Measurements from ENCODE around the gene KIAA1217. TPM values are rescaled to one million over a fixed set of nuclear protein-coding genes. Genes with fewer than 3 reads are reported as not detected.

The KIAA1217 gene
- total RNA-seq, 1 experiment from 2014 or later = 18.6 TPM

- TF ChIP-seq CTCF (conservative IDR thresholded peaks at IDR 0.05) = no peak
- Mint-ChIP-seq H3K27me3 (ENCODE audit: low read depth) (peaks cover 2% of the 10 kb centered on the region; the same call in 1 of the 2 replicates), H3K4me1 (peaks cover 24% of the 10 kb centered on the region in 2 experiments), H3K9me3 (peaks cover 7 to 10% of the 10 kb centered on the region in 2 experiments), H3K36me3 (ENCODE audit: insufficient read depth in 1 of 3, low read depth in 3 of 3) (peaks cover 11 to 13% (median 12%) of the 10 kb centered on the region in 3 experiments), H3K4me3 (no peak overlapping the region), H3K27ac (no peak overlapping the region)
- Histone ChIP-seq H2AFZ (ENCODE audit: low read length) (no peak overlapping the region), H3K79me2 (ENCODE audit: insufficient read depth, low read length) (no peaks in the 10 kb centered on the region), H4K91ac (ENCODE audit: insufficient read length, low read depth, low read length) (no peak overlapping the region), H3K79me1 (ENCODE audit: insufficient read depth, low read depth, low read length, poor library complexity, severe bottlenecking) (no peaks in the 10 kb centered on the region), H4K5ac (ENCODE audit: insufficient read length, low read depth, low read length) (no peak overlapping the region), H2BK20ac (ENCODE audit: low read depth, low read length, poor library complexity, severe bottlenecking) (no peak overlapping the region), H3K14ac (ENCODE audit: insufficient read depth, low read length) (no peak overlapping the region), H2BK12ac (ENCODE audit: insufficient read length, low read depth, low read length) (no peak overlapping the region), H3K4me1 (ENCODE audit: insufficient read depth, low read length) (peaks cover 6% of the 10 kb centered on the region; the same call in 1 of the 2 replicates), H3K9ac (ENCODE audit: extremely low read depth, insufficient read length, low read length) (no peak overlapping the region), H3K23me2 (ENCODE audit: insufficient read length, low read depth, low read length, poor library complexity, severe bottlenecking) (no peaks in the 10 kb centered on the region), H3K4ac (ENCODE audit: low read depth, low read length) (no peak overlapping the region), H3K9me3 (ENCODE audit: control insufficient read depth, low read depth, low read length) (no peaks in the 10 kb centered on the region), H3T11ph (ENCODE audit: low read length) (no peak overlapping the region), H2BK5ac (ENCODE audit: insufficient read length, low read length) (no peak overlapping the region), H4K20me1 (ENCODE audit: control insufficient read depth, insufficient read depth, insufficient read length) (no peaks in the 10 kb centered on the region), H2BK120ac (ENCODE audit: low read depth, low read length, poor library complexity, severe bottlenecking) (no peak overlapping the region), H3K27ac (ENCODE audit: insufficient read length, low read depth, low read length) (no peak overlapping the region), H2AK5ac (ENCODE audit: insufficient read length, low read length) (no peak overlapping the region), H3K23ac (ENCODE audit: insufficient read length, low read depth, low read length) (no peak overlapping the region), H2BK15ac (ENCODE audit: low read depth, low read length) (no peak overlapping the region), H3K27me3 (ENCODE audit: insufficient read depth, low read length) (no peaks in the 10 kb centered on the region), H4K8ac (replicated peaks; ENCODE audit: insufficient read length, low read depth, low read length) (no peak overlapping the region), H3K4me2 (ENCODE audit: insufficient read depth, insufficient read length, low read length) (no peak overlapping the region), H3K18ac (ENCODE audit: insufficient read length, low read depth, low read length) (no peak overlapping the region), H3K56ac (ENCODE audit: insufficient read length, low read depth, low read length) (no peak overlapping the region)
- no CpG with 5 or more reads among the region's 1 CpG for WGBS (ENCODE audit: extremely low coverage, insufficient read length, low lambda C conversion rate)
- no peak for DNase-seq
Measured at GRCh38 chr10:24367688-24368087, 158.8 kb downstream of the KIAA1217 start.

Measured in H9 (cell line).